MM.1S (cell line): ENCODE data around the gene FHL5.

Experiments used
- DNase-seq: peaks from one replicate; pipeline ENCODE4 v3.0.0-alpha.2; 2015
- H2AFZ ChIP-seq: fragments of 300-600 bp; sonication (generic); 2 replicates; pipeline ENCODE4 v1.6.0; 2016; ENCODE audit warnings: antibody characterized with exemption, low read length
- H3F3A ChIP-seq: fragments of 300-600 bp; sonication (generic); 2 replicates; pipeline ENCODE4 v1.6.1; 2016; ENCODE audit warnings: mild to moderate bottlenecking, antibody characterized with exemption, low read length, moderate library complexity, mixed read lengths; ENCODE audit not compliant: insufficient read depth
- H3K27ac ChIP-seq: fragments of 300-600 bp; sonication (generic); 2 replicates; pipeline ENCODE4 v1.5.1; 2016; ENCODE audit warnings: mild to moderate bottlenecking, low read length
- H3K27me3 ChIP-seq: fragments of 300-600 bp; sonication (generic); replicated peaks from 2 replicates; pipeline ENCODE4 v1.6.0; 2016; ENCODE audit warnings: low read length; ENCODE audit not compliant: insufficient read depth
- H3K36me3 ChIP-seq: fragments of 300-600 bp; sonication (generic); replicated peaks from 2 replicates; pipeline ENCODE4 v1.6.1; 2016; ENCODE audit warnings: mild to moderate bottlenecking, low read length, mixed read lengths; ENCODE audit not compliant: insufficient read depth
- H3K4me1 ChIP-seq: fragments of 300-600 bp; sonication (generic); 2 replicates; pipeline ENCODE4 v1.6.1; 2016; ENCODE audit warnings: low read length, mixed read lengths
- H3K4me2 ChIP-seq: fragments of 300-600 bp; sonication (generic); 2 replicates; pipeline ENCODE4 v1.6.0; 2016; ENCODE audit warnings: low read depth, low read length
- H3K4me3 ChIP-seq: fragments of 300-600 bp; sonication (generic); 2 replicates; pipeline ENCODE4 v1.5.1; 2016; ENCODE audit warnings: low read length, mixed read lengths
- H3K79me2 ChIP-seq: fragments of 300-600 bp; sonication (generic); 2 replicates; pipeline ENCODE4 v1.6.1; 2016; ENCODE audit warnings: mixed run types, low read length, mixed read lengths
- H3K9ac ChIP-seq: fragments of 300-600 bp; sonication (generic); 2 replicates; pipeline ENCODE4 v1.6.1; 2016; ENCODE audit warnings: low read length, mixed read lengths
- H3K9me2 ChIP-seq: fragments of 300-600 bp; sonication (generic); replicated peaks from 2 replicates; pipeline ENCODE4 v1.6.1; 2016; ENCODE audit warnings: mild to moderate bottlenecking, low read length, mixed read lengths; ENCODE audit not compliant: insufficient read depth
- H3K9me3 ChIP-seq: fragments of 300-600 bp; sonication (generic); replicated peaks from 2 replicates; pipeline ENCODE4 v1.6.1; 2016; ENCODE audit warnings: mild to moderate bottlenecking, low read length, mixed read lengths; ENCODE audit not compliant: insufficient read depth
- H4K20me1 ChIP-seq: fragments of 300-600 bp; sonication (generic); 2 replicates; pipeline ENCODE4 v1.6.1; 2016; ENCODE audit warnings: mild to moderate bottlenecking, low read length, moderate library complexity, mixed read lengths; ENCODE audit not compliant: insufficient read depth
- EZH2 ChIP-seq: fragments of 300-600 bp; sonication (generic); optimal IDR thresholded peaks from 2 replicates; pipeline ENCODE3; 2017; ENCODE audit warnings: low read depth, mild to moderate bottlenecking, antibody characterized with exemption, low read length, mixed read lengths
- EZH2phosphoT487 ChIP-seq: fragments of 300-600 bp; sonication (generic); IDR thresholded peaks from 2 replicates; pipeline ENCODE4 v1.6.1; 2018; ENCODE audit warnings: antibody characterized with exemption, low read length
- TF ChIP-seq, protein P1 (sequence below): fragments of 300-600 bp; sonication (generic); IDR thresholded peaks from 2 replicates; pipeline ENCODE4 v1.5.1; 2016; ENCODE audit warnings: antibody characterized with exemption, low read length, mixed read lengths

FHL5 gene

DNA sequence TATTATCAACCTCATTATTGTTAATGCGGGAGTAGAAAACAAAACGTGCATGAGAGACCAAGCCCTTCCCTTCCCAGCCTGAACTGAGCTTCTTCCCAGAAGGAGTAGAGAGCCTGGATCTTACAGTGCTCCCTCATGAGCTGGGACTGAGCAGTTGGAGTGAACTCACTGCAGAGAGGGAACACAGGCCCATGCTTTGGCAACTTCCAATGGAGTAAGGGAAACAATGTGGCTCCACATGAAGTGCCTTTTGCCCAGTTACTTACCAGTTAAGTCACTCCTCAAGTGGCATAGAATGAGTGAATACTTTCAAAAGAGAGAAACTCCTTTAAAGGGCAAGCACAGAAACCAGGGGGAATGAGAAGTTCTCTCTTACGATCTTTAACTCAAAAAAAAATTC lies 12.4 kb downstream of the FHL5 start:
- Histone ChIP-seq H3K9ac (no peak overlapping the region), H3K27me3 (no peaks in the 10 kb centered on the region), H3K9me3 (no peaks in the 10 kb centered on the region), H3K27ac (no peak overlapping the region), H3K4me2 (no peak overlapping the region), H3K79me2 (no peaks in the 10 kb centered on the region), H2AFZ (no peak overlapping the region), H3K9me2 (no peaks in the 10 kb centered on the region), H3F3A (no peaks in the 10 kb centered on the region), H3K4me3 (no peak overlapping the region), H3K36me3 (no peaks in the 10 kb centered on the region), H3K4me1 (no peaks in the 10 kb centered on the region), H4K20me1 (no peaks in the 10 kb centered on the region)
- TF ChIP-seq EZH2phosphoT487 = no peak
- TF ChIP-seq, protein P1, sequence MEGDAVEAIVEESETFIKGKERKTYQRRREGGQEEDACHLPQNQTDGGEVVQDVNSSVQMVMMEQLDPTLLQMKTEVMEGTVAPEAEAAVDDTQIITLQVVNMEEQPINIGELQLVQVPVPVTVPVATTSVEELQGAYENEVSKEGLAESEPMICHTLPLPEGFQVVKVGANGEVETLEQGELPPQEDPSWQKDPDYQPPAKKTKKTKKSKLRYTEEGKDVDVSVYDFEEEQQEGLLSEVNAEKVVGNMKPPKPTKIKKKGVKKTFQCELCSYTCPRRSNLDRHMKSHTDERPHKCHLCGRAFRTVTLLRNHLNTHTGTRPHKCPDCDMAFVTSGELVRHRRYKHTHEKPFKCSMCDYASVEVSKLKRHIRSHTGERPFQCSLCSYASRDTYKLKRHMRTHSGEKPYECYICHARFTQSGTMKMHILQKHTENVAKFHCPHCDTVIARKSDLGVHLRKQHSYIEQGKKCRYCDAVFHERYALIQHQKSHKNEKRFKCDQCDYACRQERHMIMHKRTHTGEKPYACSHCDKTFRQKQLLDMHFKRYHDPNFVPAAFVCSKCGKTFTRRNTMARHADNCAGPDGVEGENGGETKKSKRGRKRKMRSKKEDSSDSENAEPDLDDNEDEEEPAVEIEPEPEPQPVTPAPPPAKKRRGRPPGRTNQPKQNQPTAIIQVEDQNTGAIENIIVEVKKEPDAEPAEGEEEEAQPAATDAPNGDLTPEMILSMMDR = no peak
- TF ChIP-seq EZH2 = no peak
- DNase-seq = no peak

DNA sequence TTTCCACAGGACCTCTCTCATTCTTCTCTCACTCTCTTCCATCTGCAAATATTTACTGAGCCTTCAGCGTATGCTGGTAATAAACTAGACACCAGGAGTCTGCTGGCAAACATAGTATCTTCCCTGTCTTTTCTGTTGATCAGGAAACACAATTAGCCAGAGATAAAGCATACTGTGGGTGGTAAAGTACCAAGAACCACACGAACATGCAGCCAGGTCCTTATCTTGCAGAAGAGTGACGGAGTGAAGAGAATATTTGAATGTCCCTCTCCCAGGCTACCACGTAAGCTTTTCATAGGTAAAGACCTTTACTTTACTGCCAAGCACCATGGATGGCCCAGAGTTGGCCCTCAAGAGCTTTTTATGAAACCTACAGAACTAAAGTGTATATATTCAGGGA lies 13.3 kb downstream of the FHL5 start:
- Histone ChIP-seq H3K9me3 (no peaks in the 10 kb centered on the region), H3K27ac (no peak overlapping the region), H3K36me3 (no peaks in the 10 kb centered on the region), H3K4me3 (no peak overlapping the region), H3K9ac (no peak overlapping the region), H3F3A (no peaks in the 10 kb centered on the region), H3K4me2 (no peak overlapping the region), H4K20me1 (no peaks in the 10 kb centered on the region), H3K9me2 (no peaks in the 10 kb centered on the region), H3K79me2 (no peaks in the 10 kb centered on the region), H2AFZ (no peak overlapping the region), H3K27me3 (no peaks in the 10 kb centered on the region), H3K4me1 (no peaks in the 10 kb centered on the region)
- no peak for DNase-seq
- TF ChIP-seq EZH2 (no peak), EZH2phosphoT487 (no peak)
- TF ChIP-seq, protein P1 = no peak

DNA sequence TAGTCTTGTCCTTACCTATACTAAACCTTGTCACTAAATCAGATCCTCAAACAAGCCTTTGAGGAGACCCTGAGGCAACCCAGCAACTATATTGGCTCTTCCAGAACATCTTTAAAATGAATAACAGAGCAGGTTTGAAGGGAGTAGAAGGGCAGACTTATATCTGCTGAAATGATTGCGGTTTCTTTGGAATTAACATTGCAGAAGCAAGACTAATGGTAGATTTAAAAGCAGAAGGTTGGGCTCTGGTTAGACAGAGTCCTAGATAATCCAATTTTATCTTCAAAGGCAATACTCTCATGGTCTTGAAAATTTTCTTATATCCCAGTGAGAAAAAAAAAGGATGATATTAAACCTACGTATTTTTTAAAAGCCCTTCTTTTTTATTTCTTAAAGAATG lies 19.1 kb downstream of the FHL5 start:
- no peaks in the 10 kb centered on the region for H3K27me3 ChIP-seq
- H3K4me2 ChIP-seq = no peak overlapping the region
- TF ChIP-seq EZH2 (no peak), EZH2phosphoT487 (no peak)
- TF ChIP-seq, protein P1 = no peak
- no peak overlapping the region for H3K4me3 ChIP-seq
- no peaks in the 10 kb centered on the region for H3K9me2 ChIP-seq
- no peaks in the 10 kb centered on the region for H3K9me3 ChIP-seq
- H3K27ac ChIP-seq = no peak overlapping the region
- H3K79me2 ChIP-seq = no peaks in the 10 kb centered on the region
- DNase-seq = no peak
- no peaks in the 10 kb centered on the region for H4K20me1 ChIP-seq
- H3F3A ChIP-seq = no peaks in the 10 kb centered on the region
- H3K9ac ChIP-seq = no peak overlapping the region
- H3K4me1 ChIP-seq = no peaks in the 10 kb centered on the region
- no peak overlapping the region for H2AFZ ChIP-seq
- no peaks in the 10 kb centered on the region for H3K36me3 ChIP-seq
